ENCODE results near the gene CRAT.

The CRAT gene

DNA sequence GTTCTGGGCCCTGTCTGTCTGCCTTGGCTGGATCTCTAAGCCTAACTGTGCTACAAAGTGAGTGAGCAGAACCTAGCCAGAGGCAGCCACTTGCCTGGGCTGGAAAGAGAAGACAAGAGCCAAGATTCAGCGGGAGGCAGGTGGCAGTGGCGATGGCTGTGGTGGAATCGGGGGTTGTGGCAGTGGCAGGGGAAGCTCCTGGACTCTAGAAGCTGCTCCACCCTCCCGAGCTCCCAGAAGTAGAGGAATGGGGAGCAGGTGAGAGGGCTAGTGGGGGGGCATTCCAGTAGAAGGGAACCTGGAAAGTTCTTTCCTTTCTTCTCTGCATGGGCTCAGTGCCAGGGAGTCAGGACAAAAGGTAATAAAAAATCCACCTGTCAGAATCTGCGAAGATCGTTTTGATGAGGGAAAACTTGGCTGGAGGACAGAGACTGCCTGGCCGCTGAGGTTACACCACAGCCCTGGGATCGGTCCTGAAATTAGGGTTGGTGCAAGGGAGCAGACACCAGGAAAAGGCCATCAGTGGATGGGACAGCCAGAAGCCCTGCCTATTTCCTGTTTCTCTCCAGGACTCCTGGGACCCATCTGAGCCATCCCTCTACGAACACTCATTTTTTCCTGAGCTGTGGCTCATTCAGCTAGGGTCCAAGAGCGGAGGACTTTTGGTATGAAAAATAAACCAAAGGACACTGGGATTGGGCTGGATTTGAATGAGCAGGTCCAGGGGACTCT, 1.6 kb downstream of the CRAT start:
- DNase-seq = peak; percentile 89

- DNase-seq = no peak
Measured at GRCh38 chr9:129108083-129108804, 2.3 kb downstream of the CRAT start.

DNA sequence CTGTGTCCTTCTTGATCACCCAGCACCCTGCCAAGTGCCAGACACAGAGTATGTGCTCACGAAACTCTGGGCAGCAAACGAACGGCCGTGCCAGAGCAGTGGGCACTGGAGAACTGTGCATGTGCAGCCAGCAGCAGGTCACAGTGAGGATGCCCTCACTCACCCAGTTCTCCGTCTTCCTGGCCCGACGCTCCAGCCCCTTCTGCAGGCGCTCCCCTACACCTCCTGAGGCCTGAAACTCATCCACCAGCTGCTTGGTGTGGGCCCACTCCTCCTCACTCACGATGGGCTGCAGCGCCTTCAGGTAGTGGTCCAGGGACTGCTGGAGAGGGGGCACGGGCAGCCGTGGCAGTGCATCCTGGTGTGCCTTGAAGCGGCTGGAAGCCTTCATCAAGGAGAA, 2.9 kb downstream of the CRAT start:
- DNase-seq = no peak

DNA sequence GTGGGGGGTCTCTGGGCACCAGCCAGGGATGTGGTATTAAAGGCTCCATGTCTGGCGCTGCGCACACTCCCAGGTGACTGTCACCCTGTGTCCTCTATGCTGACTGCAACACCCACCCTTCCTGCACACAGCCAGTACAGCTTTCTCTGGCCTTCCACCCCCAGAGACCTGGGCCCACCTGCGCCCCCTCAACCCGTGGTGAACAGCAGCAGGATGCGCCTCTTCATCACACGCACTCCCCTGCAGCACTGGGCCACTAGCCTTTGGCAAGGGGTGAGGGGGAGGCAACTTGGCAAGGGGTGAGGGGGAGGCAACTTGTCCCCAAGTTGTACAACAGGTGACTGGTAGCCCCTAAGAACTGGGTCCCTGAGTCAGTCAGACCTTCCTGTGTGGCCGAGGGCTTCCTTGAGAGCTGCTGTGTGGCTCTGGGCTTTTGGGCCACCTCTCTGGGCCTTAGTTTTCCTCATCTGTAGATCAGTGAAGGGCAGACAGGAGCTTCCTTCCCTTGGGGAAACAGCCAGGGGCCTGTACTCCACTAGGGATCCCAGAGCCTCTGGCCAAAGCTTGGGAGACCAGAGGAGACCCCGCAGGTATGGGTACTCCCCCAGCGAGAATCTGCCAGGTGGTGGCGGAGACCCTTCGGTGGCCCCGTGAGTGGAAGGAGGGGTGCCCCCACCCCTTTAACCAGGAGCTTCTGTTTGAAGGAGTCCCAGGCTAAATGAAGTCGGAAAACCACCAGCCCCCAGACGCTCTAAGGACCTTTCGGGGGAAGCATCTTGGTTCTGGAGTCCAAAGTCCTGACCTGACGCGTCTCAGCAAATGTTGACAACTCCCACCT, 4.5 kb downstream of the CRAT start:
- DNase-seq = no peak

DNA sequence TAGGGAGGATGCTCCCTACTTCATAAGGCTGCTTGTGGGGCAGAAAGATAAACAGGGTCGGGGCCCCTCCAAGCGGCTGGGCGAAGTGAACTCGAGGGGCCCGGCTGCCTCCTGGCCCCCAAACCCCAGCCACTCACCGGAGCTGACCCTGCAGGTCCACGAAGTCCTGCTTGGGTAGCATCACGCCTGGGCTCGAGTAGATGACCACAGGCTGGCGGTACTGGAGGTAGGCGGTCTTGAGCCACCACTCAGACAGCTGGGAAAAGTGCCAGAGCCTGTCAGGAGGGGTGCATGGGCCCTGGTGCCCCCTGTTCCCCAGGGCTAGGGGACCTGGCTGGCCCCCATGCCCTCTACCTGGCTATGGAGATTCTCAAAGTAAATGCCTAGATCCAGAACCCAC, 6.5 kb downstream of the CRAT start:
- DNase-seq = no peak

GRCh38 chr9:129103595-129103965, 7.0 kb downstream of the CRAT start:
- no peak for DNase-seq

DNA sequence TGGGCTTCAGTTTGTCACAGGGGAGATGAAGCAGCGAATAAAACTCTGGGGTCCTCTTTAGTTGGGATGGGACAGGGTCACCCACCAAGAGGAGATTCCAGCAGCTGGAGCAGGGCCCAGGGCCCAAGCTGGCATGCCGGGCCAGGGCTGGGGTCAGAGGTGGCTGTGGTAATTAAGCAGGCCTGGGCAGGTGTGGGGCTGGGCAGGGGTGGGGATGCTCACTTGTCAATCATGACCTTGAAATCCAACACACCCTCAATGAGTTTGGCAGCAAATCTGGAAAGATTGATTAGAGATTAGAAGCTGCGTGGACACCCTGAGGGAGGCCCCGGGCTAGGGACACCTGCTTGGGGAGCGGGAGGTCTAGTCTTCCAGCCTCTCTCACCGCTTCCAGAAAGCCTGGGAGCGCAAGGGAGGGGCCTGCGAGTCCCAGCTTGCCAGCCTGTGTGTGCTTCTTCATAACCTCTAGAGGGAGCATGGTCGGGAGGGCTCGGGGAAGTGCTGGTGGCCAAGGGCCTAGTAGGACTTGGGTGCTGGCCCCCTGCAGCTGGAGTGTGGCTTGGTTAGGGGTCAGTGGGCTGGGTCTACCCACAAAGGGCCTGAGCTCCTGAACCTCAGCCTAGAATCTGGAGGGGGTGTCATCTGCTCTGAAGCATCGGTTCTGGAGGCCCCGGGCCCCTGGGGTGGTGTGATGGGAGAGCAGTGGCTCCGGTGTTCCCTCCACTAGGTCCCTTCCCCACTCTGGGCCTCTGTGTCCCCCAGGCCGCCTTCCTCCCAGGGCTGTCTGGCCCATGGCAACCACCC, 7.6 kb downstream of the CRAT start:
- no peak for DNase-seq

DNA sequence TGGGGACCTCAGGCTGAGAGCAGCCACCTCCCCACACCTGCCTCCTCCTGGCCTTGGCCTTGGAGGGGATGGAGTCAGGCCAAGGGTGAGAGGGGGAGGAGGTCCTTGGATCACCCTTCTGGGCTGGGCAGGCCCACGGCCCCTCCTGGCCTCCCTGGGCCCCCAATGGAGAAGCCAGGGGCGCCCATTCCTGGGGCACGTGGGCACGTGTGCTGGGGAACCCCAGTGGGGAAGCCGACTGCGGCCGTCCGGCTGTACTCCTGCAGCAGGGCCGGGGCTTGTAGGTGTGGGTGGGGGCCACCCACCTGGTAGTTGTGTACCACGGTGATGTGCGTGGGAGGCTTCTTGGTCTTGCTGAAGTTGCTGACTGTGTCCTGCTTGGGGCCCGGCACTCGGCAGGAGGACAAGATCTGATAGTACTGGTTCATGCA, 8.5 kb downstream of the CRAT start:
- DNase-seq = no peak

DNA sequence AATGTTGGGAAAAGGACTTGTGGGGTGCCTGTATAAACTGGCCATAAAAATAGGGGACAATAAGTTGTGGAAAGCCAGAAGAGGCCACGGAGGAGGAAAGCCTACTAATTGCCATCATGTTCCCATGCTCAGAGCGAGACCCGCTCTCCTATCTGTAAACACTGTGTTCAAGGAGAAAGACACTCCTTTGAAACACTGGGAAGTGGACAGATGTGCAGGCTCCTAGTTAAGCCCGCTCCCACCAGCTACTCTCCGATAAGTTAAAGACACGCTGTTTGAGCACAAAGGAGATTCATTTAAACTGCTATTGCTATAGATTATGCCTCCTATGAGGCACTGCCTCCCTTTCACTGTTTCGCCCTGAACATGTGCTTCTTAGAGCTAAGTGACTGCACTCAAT, 9.3 kb downstream of the CRAT start:
- DNase-seq = no peak

DNA sequence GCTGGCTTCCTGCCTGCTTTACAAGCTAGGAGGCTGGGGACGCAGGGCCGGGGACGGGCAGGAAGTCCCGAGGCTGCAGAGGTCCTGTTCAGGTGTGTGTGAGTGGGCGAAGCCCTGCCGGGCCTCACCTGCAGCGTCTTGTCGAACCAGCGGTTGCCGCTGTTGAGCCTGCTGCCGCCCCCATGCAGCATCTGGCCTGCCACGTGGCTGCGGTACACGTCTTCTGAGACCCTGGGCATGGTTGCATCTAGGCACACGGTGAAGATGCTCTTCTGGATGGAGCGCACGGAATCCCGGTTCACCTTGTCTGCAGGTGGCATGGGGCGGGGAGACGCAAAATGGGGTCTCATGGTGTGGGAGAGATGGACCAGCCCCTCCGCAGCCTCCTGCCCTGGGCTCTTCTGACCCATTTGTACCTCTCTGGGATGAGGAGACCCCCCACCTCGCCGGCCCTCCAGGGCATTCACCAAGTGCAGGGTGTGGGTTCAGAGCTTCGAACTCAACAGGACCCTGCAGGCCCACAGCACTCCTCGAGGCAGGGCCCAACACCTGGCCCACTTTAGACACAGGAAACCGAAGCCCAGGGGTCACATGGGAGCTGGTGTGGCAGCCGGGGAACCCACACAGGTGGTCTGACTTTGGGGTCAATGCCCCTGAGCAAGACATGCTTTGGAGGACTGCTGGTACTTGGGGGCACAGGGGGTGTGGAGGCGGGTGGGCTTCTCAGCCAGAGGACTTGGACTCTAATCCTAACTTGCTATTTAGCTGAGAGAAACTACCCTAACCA, 10.0 kb downstream of the CRAT start:
- DNase-seq = no peak

DNA sequence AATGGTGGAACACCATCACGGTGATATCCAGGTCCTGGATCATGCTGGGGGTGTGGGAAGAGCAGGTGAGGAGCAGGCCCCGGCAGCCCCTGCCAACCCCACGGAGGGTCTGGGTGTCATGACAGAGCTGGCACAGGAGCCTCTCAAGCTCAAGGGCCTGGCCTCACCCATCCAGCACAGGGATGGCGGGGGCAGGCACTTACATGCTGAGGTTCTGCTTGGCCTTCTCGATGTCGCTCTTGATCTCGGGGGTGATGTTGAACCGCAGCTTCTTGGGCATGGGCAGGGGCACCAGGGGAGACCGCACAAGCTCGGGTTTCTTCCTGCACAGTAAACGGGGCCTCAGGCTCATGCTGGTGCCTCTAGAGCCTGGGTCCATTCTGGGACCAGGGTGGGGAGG, 12.3 kb downstream of the CRAT start:
- DNase-seq = no peak

DNA sequence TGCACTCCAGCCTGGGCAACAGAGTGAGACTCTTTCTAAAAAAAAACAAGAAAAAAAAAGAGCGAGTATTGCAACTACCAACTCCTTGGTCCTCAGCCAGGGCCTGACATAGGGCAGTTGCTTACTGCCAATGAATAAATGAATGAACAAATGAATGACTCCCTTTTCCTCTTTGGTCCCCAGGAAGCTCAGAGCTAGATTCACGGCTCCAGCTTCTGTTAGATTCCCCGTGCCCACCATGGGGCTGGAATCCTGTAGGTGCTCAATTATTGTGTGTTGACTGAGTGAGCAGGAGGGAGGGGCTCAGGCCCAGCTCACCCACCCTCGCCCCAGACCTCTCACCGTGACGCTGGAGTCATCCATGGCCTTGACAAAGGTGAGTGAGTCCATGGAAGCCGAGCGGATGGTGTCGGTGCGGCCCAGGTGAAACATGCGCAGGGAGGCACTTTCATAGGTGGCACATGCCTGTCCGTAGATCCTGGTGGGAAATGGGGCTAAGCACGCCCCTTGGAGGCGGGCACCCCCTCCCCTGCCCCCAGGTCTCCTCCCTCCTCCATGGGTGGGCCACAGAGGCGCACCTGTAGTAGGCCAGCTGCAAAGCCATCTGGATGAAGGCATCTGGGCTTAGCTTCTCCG, 12.8 kb downstream of the CRAT start:
- no peak for DNase-seq

- no peak for DNase-seq
Measured at GRCh38 chr9:129095908-129096307, 14.7 kb downstream of the CRAT start.

GRCh38 chr9:129095170-129095667, 15.4 kb downstream of the CRAT start:
- no peak for DNase-seq

GRCh38 chr9:129094387-129095169, 16.0 kb downstream of the CRAT start:
- no peak for DNase-seq

- DNase-seq = no peak
Measured at GRCh38 chr9:129093602-129094386, 16.8 kb downstream of the CRAT start.

DNA sequence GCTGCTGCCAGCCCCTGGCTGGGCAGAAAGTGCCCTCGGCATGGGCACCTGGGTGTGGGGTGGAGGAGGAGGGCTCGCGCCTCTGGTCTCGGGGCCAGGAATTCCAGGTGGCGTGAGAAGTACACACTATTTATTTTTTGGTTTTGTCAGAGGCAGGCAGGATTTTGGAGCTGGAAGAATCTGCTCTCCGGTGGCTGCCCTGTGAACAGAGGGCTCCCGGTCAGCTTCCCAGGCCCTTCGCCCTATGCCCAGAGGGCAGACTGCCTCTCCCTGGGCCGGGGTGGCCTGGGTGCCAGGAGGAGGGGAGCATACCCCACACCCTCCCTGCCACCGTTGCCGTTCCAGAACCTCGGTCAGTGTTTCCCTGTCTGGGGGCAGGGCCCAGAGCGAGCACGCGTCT, 21.3 kb downstream of the CRAT start:
- DNase-seq = no peak

DNA sequence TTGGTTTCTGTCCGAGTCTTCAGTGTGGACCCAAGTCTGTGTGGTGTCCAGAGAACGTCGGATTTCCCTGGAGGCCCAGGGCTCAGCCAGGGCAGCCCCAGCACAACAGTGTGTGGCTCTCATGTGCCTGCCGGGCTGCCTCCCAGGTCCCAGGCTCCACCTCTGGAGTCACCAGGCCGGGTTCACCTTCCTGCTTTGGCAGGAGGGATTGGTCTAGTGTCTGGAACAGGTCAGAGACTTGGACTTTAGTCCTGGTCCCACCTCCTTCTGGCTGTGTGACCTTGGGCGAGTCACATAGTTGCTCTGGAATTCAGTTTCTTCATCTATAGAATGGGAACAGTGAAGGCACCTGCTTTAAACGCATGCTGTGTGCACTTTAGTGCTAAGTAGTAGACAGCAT, 26.5 kb downstream of the CRAT start:
- no peak for DNase-seq

GRCh38 chr9:129081388-129081904, 29.1 kb downstream of the CRAT start:
- peak; percentile 28 for DNase-seq
